ENCODE measurements around the gene SLC36A1. TPM values are rescaled to one million over a fixed set of nuclear protein-coding genes. Genes with fewer than 3 reads are reported as not detected.

The SLC36A1 gene
- total RNA-seq, 1 experiment from 2014 or later, result 15.0 TPM

GRCh38 chr5:151413800-151414199 is 33.6 kb upstream of the SLC36A1 start:
- Histone ChIP-seq H3K4ac (ENCODE audit: low read depth, low read length) (no peak overlapping the region), H2AFZ (ENCODE audit: low read length) (no peak overlapping the region), H4K91ac (ENCODE audit: insufficient read length, low read depth, low read length) (no peak overlapping the region), H2BK15ac (ENCODE audit: low read depth, low read length) (no peak overlapping the region), H4K20me1 (ENCODE audit: control insufficient read depth, insufficient read depth, insufficient read length) (no peaks in the 10 kb centered on the region), H3K56ac (ENCODE audit: insufficient read length, low read depth, low read length) (no peak overlapping the region), H3K18ac (ENCODE audit: insufficient read length, low read depth, low read length) (no peak overlapping the region), H3K27ac (ENCODE audit: insufficient read length, low read depth, low read length) (no peak overlapping the region), H3K9ac (ENCODE audit: extremely low read depth, insufficient read length, low read length) (no peak overlapping the region), H3K9me3 (ENCODE audit: control insufficient read depth, low read depth, low read length) (peaks cover 7% of the 10 kb centered on the region), H3K79me2 (ENCODE audit: insufficient read depth, low read length) (no peaks in the 10 kb centered on the region), H3K4me2 (ENCODE audit: insufficient read depth, insufficient read length, low read length) (no peak overlapping the region), H4K8ac (replicated peaks; ENCODE audit: insufficient read length, low read depth, low read length) (no peak overlapping the region), H3K4me1 (ENCODE audit: insufficient read depth, low read length) (no peaks in the 10 kb centered on the region), H2BK5ac (ENCODE audit: insufficient read length, low read length) (no peak overlapping the region), H3K79me1 (ENCODE audit: insufficient read depth, low read depth, low read length, poor library complexity, severe bottlenecking) (no peaks in the 10 kb centered on the region), H3K14ac (ENCODE audit: insufficient read depth, low read length) (no peak overlapping the region), H3K27me3 (ENCODE audit: insufficient read depth, low read length) (no peaks in the 10 kb centered on the region), H2AK5ac (ENCODE audit: insufficient read length, low read length) (no peak overlapping the region), H2BK20ac (ENCODE audit: low read depth, low read length, poor library complexity, severe bottlenecking) (no peak overlapping the region), H4K5ac (ENCODE audit: insufficient read length, low read depth, low read length) (no peak overlapping the region), H3T11ph (ENCODE audit: low read length) (no peak overlapping the region), H3K23me2 (ENCODE audit: insufficient read length, low read depth, low read length, poor library complexity, severe bottlenecking) (no peaks in the 10 kb centered on the region), H2BK120ac (ENCODE audit: low read depth, low read length, poor library complexity, severe bottlenecking) (no peak overlapping the region), H3K23ac (ENCODE audit: insufficient read length, low read depth, low read length) (no peak overlapping the region), H2BK12ac (ENCODE audit: insufficient read length, low read depth, low read length) (no peak overlapping the region)
- Mint-ChIP-seq H3K36me3 (ENCODE audit: insufficient read depth in 1 of 3, low read depth in 3 of 3) (peaks cover 16 to 23% (median 22%) of the 10 kb centered on the region in 3 experiments), H3K9me3 (peaks cover 24 to 25% of the 10 kb centered on the region in 2 experiments), H3K4me1 (peaks cover under 1 to 17% of the 10 kb centered on the region in 2 experiments), H3K4me3 (no peak overlapping the region), H3K27ac (no peak overlapping the region), H3K27me3 (ENCODE audit: low read depth) (peaks cover 19% of the 10 kb centered on the region)
- TF ChIP-seq CTCF (conservative IDR thresholded peaks at IDR 0.05), result no peak
- no peak for DNase-seq
- no CpG with 5 or more reads among the region's 3 CpGs for WGBS (ENCODE audit: extremely low coverage, insufficient read length, low lambda C conversion rate)

Data from H9 (cell line).